Common myeloid progenitor, CD34-positive (primary cell): ENCODE data around the gene RHBDF1.

Experiments used
- CTCF ChIA-PET: fragments of 350-600 bp; sonication (Branson Sonifier 250); formaldehyde crosslinking; loops from one replicate; lab custom pipeline; 2021; ENCODE audit warnings: antibody characterized with exemption; lab: Charles Lee
- POLR2A ChIA-PET: fragments of 350-600 bp; sonication (Branson Sonifier 250); formaldehyde crosslinking; loops from one replicate; lab custom pipeline; 2021; ENCODE audit warnings: antibody characterized with exemption; lab: Charles Lee
- DNase-seq, 3 donors: peaks; one replicate each; pipeline versions ENCODE4 v3.0.0 to v3.0.0-alpha.2; 2013
- H3K27ac ChIP-seq, 2 experiments: 1 replicate in 1 of 2; 2 replicates in 1 of 2; pipeline ENCODE4 v1.7.0; 2013; ENCODE audit warnings: inconsistent platforms in 2 of 2, low read length in 2 of 2, mild to moderate bottlenecking in 2 of 2, low read depth in 1 of 2, moderate library complexity in 1 of 2; ENCODE audit not compliant: severe bottlenecking in 2 of 2, insufficient read depth in 1 of 2, poor library complexity in 1 of 2
- H3K27me3 ChIP-seq, 5 experiments: replicated peaks in 2 of 5; 1 replicate in 3 of 5; 2 replicates in 2 of 5; pipeline versions ENCODE4 v1.6.1 to v1.7.0; 2013; ENCODE audit warnings: low read length in 4 of 5, mild to moderate bottlenecking in 2 of 5, moderate library complexity in 2 of 5, inconsistent platforms in 1 of 5; ENCODE audit not compliant: insufficient read depth in 5 of 5, control insufficient read depth in 4 of 5
- H3K36me3 ChIP-seq, 4 experiments: 1 replicate in 2 of 4; 2 replicates in 2 of 4; pipeline versions ENCODE4 v1.6.1 to v1.7.0; 2013; ENCODE audit warnings: low read length in 3 of 4, control low read depth in 1 of 4, mild to moderate bottlenecking in 1 of 4; ENCODE audit not compliant: control insufficient read depth in 4 of 4, insufficient read depth in 4 of 4
- H3K4me1 ChIP-seq, 4 experiments: 1 replicate in 3 of 4; 2 replicates in 1 of 4; pipeline versions ENCODE4 v1.6.1 to v1.7.1; 2013; ENCODE audit warnings: low read length in 3 of 4, mild to moderate bottlenecking in 3 of 4, control low read depth in 1 of 4, inconsistent platforms in 1 of 4, moderate library complexity in 1 of 4; ENCODE audit not compliant: control insufficient read depth in 4 of 4, insufficient read depth in 4 of 4; ENCODE audit errors: control extremely low read depth in 1 of 4
- H3K4me3 ChIP-seq, 7 experiments: 1 replicate in 4 of 7; 2 replicates in 3 of 7; pipeline versions ENCODE4 v1.5.1 to v1.7.0; 2013; ENCODE audit warnings: mild to moderate bottlenecking in 7 of 7, low read length in 6 of 7, moderate library complexity in 6 of 7, inconsistent platforms in 2 of 7, low read depth in 2 of 7, control low read depth in 1 of 7; ENCODE audit not compliant: insufficient read depth in 4 of 7, control insufficient read depth in 1 of 7; ENCODE audit errors: extremely low read depth in 1 of 7
- H3K9me3 ChIP-seq, 5 experiments: 1 replicate in 4 of 5; 2 replicates in 1 of 5; pipeline versions ENCODE4 v1.6.1 to v1.7.1; 2013; ENCODE audit warnings: low read length in 4 of 5, mild to moderate bottlenecking in 2 of 5, inconsistent platforms in 1 of 5, low read depth in 1 of 5, moderate library complexity in 1 of 5; ENCODE audit not compliant: control insufficient read depth in 4 of 5, insufficient read depth in 2 of 5; ENCODE audit errors: control extremely low read depth in 1 of 5
- WGBS: methylation state at CpG from one replicate; pipeline ENCODE4 v1.1.5; 2013; ENCODE audit not compliant: insufficient coverage; 5-methylcytosine and 5-hydroxymethylcytosine counted together

RHBDF1 gene

DNA sequence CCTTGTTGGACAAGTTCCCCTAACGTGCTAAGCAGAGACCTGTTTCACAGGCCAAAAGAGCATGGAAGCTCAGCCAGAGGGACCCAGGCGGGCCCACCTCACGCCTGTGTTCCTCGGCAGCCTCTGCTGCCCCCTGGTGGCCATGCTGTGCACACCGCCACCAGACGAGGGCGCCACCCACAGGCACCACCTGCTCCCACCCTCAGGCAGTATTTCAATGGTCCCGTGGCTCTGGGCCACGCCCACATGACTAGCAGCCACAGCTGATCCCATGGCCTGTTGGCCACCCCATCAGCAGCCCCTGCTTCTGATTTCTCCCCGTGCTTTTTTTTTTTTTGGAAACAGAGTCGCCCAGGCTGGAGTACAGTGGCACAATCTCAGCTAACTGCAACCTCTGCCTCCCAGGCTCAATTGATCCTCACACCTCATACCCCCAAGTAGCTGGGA is 24.5 kb upstream of the RHBDF1 start:
- ChIA-PET CTCF (interaction anchor here (0.8 to 17.5 kb wide), 17 partner anchors 8 to 118 kb away, joined by 3 to 643 read pairs (median 6); partner anchors contain the start of genes MPG, POLR3K, RHBDF1 and SNRNP25), POLR2A (interaction anchor here (0.7 to 2.1 kb wide), 2 partner anchors 12 to 31 kb away, joined by 3 to 12 read pairs; no protein-coding TSS in a partner anchor)
- peaks cover 0 to 16% (median 3%) of the 10 kb centered on the region in 4 experiments for H3K4me1 ChIP-seq
- no peak overlapping the region for H3K27ac ChIP-seq
- no peaks in the 10 kb centered on the region for H3K27me3 ChIP-seq
- peaks cover 2 to 47% (median 28%) of the 10 kb centered on the region in 4 experiments for H3K36me3 ChIP-seq
- H3K9me3 ChIP-seq, result no peaks in the 10 kb centered on the region
- H3K4me3 ChIP-seq, result no peak overlapping the region
- 4% methylated on average over 10 of the region's 11 CpGs for WGBS
- peak; percentile 92 to 96 (median 94) for DNase-seq

DNA sequence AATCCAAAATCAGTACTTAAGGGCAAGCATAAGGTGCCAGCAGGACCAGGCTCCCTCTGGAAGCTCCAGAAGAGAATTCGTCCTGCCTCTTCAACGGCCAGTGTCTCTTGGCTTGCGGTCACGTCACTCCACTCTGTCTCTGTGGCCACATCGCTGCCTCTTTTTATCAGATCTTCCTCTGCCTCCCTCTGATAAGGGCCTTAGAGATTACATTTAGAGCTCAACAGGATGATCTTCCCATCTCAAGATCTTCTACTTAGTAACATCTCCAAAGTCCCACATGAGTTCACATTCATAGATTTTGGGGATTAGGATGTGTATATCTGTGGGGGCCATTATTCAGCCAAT is 22.5 kb upstream of the RHBDF1 start:
- H3K9me3 ChIP-seq, result no peaks in the 10 kb centered on the region
- CTCF ChIA-PET, result interaction anchor here (0.9 to 17.5 kb wide), 5 partner anchors 11 to 38 kb away, joined by 3 to 643 read pairs (median 27); partner anchors contain the start of genes MPG and RHBDF1
- DNase-seq, result no peak
- WGBS, result 93% methylated on average over 5 of the region's 5 CpGs
- POLR2A ChIA-PET, result no interaction called here
- H3K4me3 ChIP-seq, result no peak overlapping the region
- no peaks in the 10 kb centered on the region for H3K27me3 ChIP-seq
- peaks cover 2 to 57% (median 31%) of the 10 kb centered on the region in 4 experiments for H3K36me3 ChIP-seq
- H3K4me1 ChIP-seq, result peaks cover 0 to 28% (median 12%) of the 10 kb centered on the region in 4 experiments
- no peak overlapping the region for H3K27ac ChIP-seq

DNA sequence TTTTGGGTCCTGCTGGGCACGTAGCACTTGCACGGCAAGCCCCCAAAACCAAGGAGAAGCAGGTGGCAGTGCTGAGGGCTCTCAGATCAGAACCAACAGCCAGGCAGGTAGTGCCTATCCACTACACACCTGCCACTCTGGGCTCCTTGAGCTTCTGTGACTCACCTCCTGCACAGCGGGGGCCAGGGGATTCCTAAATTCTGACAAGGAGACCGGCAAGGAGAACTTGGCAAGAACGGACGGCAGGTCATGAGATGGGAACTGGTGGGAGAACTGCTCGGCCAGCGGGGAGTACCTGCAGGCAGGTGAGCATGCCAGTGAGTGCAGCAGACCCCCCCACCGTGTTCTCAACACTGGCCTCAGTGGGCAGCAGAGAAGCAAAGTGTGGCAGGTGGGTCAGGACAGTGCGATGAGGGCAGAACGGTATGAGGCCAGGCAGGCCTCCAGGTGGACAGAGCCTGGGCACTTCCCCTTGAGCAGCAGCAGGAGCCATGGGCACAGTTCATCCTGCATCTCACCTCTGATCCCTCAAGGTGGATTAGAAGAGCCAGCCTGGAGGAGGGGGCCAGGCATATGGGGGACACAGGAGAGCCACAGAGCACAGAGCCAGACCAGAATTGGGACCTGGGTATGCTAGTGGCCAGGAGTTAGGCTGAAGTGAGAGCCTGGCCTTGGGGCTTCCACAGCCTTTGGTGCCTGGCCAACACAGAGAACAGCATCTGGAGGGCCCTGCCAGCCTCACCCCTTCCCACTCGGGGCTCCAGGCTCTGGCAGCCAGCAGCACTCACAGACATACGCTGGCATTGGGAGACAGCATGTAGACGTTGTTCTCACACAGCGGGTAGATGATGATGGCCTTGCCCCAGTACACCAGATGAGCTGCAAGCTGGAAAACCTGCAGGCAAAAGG is 20.3 kb upstream of the RHBDF1 start:
- CTCF ChIA-PET, result interaction anchor here (5.8 to 17.5 kb wide), 2 partner anchors 14 to 21 kb away, joined by 44 to 643 read pairs; partner anchors contain the start of genes MPG and RHBDF1
- Histone ChIP-seq H3K4me3 (no peak overlapping the region), H3K9me3 (no peaks in the 10 kb centered on the region), H3K36me3 (peaks cover 2 to 64% (median 40%) of the 10 kb centered on the region in 4 experiments), H3K4me1 (peaks cover 0 to 28% (median 13%) of the 10 kb centered on the region in 4 experiments), H3K27ac (no peak overlapping the region), H3K27me3 (no peaks in the 10 kb centered on the region)
- POLR2A ChIA-PET, result interaction anchor here (1.4 kb wide), 1 partner anchor 27 kb away, joined by 7 read pairs; no protein-coding TSS in a partner anchor
- WGBS, result 94% methylated on average over 11 of the region's 15 CpGs
- no peak for DNase-seq

DNA sequence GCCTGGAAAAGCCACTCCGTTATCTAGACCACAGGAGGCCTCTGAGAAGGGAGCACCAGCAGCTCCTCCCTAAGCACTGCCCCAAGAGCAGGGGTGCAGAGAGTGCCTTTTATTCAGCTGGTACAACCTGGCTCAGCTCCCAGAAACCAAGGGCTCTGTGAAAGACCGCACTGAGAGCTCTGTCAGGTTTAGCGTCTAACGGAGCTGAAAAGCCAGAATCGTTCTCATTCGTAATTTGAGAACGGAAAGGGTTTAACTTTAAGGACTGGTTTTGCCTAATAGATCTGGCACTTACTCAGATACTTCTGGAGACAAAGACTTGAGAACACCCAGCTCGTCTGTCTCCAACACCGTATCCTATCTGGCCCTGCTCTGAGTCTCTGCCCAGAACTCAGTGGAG is 19.1 kb upstream of the RHBDF1 start:
- H3K4me1 ChIP-seq, result peaks cover 0 to 34% (median 19%) of the 10 kb centered on the region in 4 experiments
- no peaks in the 10 kb centered on the region for H3K27me3 ChIP-seq
- peaks cover 2 to 68% (median 42%) of the 10 kb centered on the region in 4 experiments for H3K36me3 ChIP-seq
- H3K9me3 ChIP-seq, result no peaks in the 10 kb centered on the region
- CTCF ChIA-PET, result interaction anchor here (1.2 to 17.5 kb wide), 3 partner anchors 16 to 26 kb away, joined by 5 to 643 read pairs (median 6); partner anchors contain the start of genes MPG and RHBDF1
- POLR2A ChIA-PET, result interaction anchor here (1.1 to 1.4 kb wide), 2 partner anchors 24 to 26 kb away, joined by 3 to 7 read pairs; no protein-coding TSS in a partner anchor
- no peak overlapping the region for H3K27ac ChIP-seq
- H3K4me3 ChIP-seq, result peak overlapping the region in 1 of 7 experiments; percentile 38
- 9% methylated on average over 9 of the region's 9 CpGs for WGBS
- peak in 2 of 3 donors; percentile 54 to 68 for DNase-seq

DNA sequence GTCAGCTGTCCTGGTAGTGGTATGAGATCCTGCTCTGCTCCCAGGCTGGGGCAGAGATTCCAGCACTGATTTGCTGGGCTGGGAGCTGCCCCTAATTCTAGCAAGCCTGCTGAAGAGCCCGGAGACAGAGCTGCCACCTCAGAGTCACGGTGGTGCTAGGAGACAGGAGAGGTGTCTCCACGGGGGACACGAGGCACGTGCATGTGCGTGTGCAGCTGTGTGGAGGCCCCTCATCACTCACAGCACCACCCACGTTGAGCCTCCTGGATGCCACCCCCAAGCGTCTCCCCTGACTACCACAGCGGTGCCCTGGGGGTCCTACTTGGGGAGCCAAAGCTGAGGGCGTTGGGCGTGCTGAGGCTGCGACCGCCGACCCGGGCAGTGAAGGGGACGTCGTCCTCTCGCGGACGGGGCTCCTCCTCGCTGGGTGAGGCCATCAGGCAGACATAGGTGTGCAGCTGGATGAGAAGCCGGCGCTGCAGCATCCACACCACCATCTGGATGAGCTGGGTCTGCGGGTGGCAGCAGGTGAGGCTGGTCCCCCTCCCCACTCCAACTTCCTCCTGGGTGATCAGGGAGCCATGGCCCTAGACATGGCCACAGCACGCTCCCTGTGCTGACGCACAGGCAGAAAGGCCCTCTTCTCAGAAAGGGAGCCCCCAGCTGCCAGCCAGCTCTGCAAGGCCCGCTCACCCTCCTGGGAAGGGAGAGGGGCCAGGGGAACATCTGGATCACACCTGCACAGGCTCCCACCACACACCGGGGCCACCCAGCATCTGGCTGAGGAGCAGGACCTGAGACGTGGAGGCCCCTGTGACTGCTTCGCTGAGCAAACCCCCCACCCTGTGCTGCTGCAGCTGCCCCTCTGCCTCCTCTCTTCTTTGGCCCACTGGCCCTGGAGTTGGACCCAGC is 17.2 kb upstream of the RHBDF1 start:
- ChIA-PET CTCF (interaction anchor here (0.9 to 17.5 kb wide), 3 partner anchors 9 to 18 kb away, joined by 3 to 643 read pairs (median 3); partner anchors contain the start of genes MPG and RHBDF1), POLR2A (no interaction called here)
- no peak for DNase-seq
- no peak overlapping the region for H3K4me3 ChIP-seq
- H3K27ac ChIP-seq, result no peak overlapping the region
- WGBS, result 95% methylated on average over 30 of the region's 30 CpGs
- H3K4me1 ChIP-seq, result peaks cover 0 to 53% (median 37%) of the 10 kb centered on the region in 4 experiments
- H3K9me3 ChIP-seq, result no peaks in the 10 kb centered on the region
- H3K36me3 ChIP-seq, result peaks cover 2 to 74% (median 45%) of the 10 kb centered on the region in 4 experiments
- no peaks in the 10 kb centered on the region for H3K27me3 ChIP-seq

DNA sequence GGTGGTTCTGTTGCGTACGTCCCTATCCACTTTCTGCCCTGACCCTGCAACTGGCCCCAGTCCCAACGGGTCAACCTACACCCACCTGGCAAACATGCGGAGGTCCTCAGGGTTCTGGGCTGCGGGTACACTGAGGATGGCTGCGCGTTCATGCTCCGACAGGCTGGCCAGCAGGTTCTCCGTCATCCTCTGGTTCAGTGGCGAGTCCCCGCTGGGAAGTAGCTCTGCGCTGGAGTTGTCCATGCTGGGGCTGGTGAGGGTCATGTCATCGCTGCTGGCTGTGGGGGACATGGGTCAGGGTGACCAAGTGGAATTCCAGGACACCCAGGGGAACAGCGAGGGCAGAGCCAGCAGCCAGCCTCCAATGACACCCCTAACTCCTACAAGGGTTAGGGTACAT is 16.2 kb upstream of the RHBDF1 start:
- Histone ChIP-seq H3K4me3 (no peak overlapping the region), H3K36me3 (peaks cover 2 to 69% (median 43%) of the 10 kb centered on the region in 4 experiments), H3K27me3 (no peaks in the 10 kb centered on the region), H3K4me1 (peaks cover 0 to 63% (median 47%) of the 10 kb centered on the region in 4 experiments), H3K27ac (no peak overlapping the region), H3K9me3 (no peaks in the 10 kb centered on the region)
- no peak for DNase-seq
- CTCF ChIA-PET, result interaction anchor here (1.2 to 17.5 kb wide), 3 partner anchors 8 to 17 kb away, joined by 3 to 643 read pairs (median 6); partner anchors contain the start of genes MPG and RHBDF1
- POLR2A ChIA-PET, result no interaction called here
- 96% methylated on average over 9 of the region's 14 CpGs for WGBS
